A673 (cell line): ENCODE results near the gene TNFAIP1. TPM values are rescaled to one million over a fixed set of nuclear protein-coding genes. Genes with fewer than 3 reads are reported as not detected.

Experiments
- BruUV-seq: library from RNA; stranded (reverse); fragments of 400-500 nt; replicated peaks from 2 replicates; lab custom pipeline; 2021; lab: Mats Ljungman, UMichigan
- CTCF ChIA-PET: fragments of 300-600 bp; sonication (Branson Sonifier 250); formaldehyde crosslinking; loops from one replicate; lab custom pipeline; 2022; ENCODE audit warnings: antibody characterized with exemption; lab: Charles Lee
- POLR2A ChIA-PET: fragments of 300-600 bp; sonication (Branson Sonifier 250); formaldehyde crosslinking; loops from one replicate; lab custom pipeline; 2022; ENCODE audit warnings: antibody characterized with exemption; ENCODE audit not compliant: low non-redundant PET; lab: Charles Lee
- DNase-seq: peaks from one replicate; pipeline ENCODE4 v3.0.0-alpha.2; 2015; ENCODE audit warnings: low spot score
- H3K27ac ChIP-seq: fragments of 200-600 bp; sonication (generic); 2 replicates; pipeline ENCODE4 v1.5.1; 2016; ENCODE audit warnings: mixed run types, low read depth, mild to moderate bottlenecking, mixed read lengths, antibody characterized with exemption, low read length; ENCODE audit not compliant: poor library complexity, severe bottlenecking
- H3K27me3 ChIP-seq: fragments of 200-600 bp; sonication (generic); replicated peaks from 2 replicates; pipeline ENCODE4 v1.6.1; 2017; ENCODE audit warnings: mixed run types, low read depth, mild to moderate bottlenecking, mixed read lengths, antibody characterized with exemption, low read length; ENCODE audit not compliant: insufficient read depth, poor library complexity
- H3K36me3 ChIP-seq: fragments of 200-600 bp; sonication (generic); 2 replicates; pipeline ENCODE4 v1.6.1; 2016; ENCODE audit warnings: mixed run types, mild to moderate bottlenecking, mixed read lengths, antibody characterized with exemption, low read length; ENCODE audit not compliant: insufficient read depth, poor library complexity, severe bottlenecking
- H3K4me1 ChIP-seq: fragments of 200-600 bp; sonication (generic); 2 replicates; pipeline ENCODE4 v1.6.1; 2017; ENCODE audit warnings: mixed run types, mild to moderate bottlenecking, mixed read lengths, antibody characterized with exemption, low read length; ENCODE audit not compliant: insufficient read depth, poor library complexity, severe bottlenecking
- H3K4me3 ChIP-seq: fragments of 200-600 bp; sonication (generic); 2 replicates; pipeline ENCODE4 v1.5.1; 2016; ENCODE audit warnings: low read depth, mixed run types, mild to moderate bottlenecking, mixed read lengths, low read length; ENCODE audit not compliant: poor library complexity, severe bottlenecking
- H3K9me3 ChIP-seq: fragments of 200-600 bp; sonication (generic); 2 replicates; pipeline ENCODE4 v1.6.1; 2016; ENCODE audit warnings: mixed run types, low read depth, mild to moderate bottlenecking, mixed read lengths, antibody characterized with exemption, low read length; ENCODE audit not compliant: poor library complexity, severe bottlenecking
- EZH2 ChIP-seq: fragments of 200-600 bp; sonication (generic); IDR thresholded peaks from 2 replicates; pipeline ENCODE4 v1.6.1; 2017; ENCODE audit warnings: borderline replicate concordance, low read depth, mild to moderate bottlenecking, mixed read lengths, antibody characterized with exemption, low read length; ENCODE audit not compliant: poor library complexity, severe bottlenecking
- intact Hi-C: fragments of 100-400 bp; cut with micrococcal nuclease; formaldehyde crosslinking; loops from one replicate; pipeline ENCODE4 v1.10.0; 2022; ENCODE audit not compliant: unreplicated experiment
- total RNA-seq: library from RNA; stranded (reverse); gene quantifications from 2 replicates; pipeline ENCODE4 v1.2.3, GENCODE V29; 2021
- TF ChIP-seq, protein P1 (sequence below): fragments of 300-800, 200-600 bp; sonication (generic); conservative IDR thresholded peaks from 2 replicates; pipeline ENCODE4 v1.5.1; 2017; ENCODE audit warnings: low read depth, mild to moderate bottlenecking, antibody characterized with exemption, low read length, moderate library complexity, mixed read lengths

TNFAIP1 gene
- total RNA-seq, 1 experiment from 2014 or later, result 27.5 TPM

- intact Hi-C loops, result no loop called here
- TF ChIP-seq EZH2, result no peak
- TF ChIP-seq, protein P1, sequence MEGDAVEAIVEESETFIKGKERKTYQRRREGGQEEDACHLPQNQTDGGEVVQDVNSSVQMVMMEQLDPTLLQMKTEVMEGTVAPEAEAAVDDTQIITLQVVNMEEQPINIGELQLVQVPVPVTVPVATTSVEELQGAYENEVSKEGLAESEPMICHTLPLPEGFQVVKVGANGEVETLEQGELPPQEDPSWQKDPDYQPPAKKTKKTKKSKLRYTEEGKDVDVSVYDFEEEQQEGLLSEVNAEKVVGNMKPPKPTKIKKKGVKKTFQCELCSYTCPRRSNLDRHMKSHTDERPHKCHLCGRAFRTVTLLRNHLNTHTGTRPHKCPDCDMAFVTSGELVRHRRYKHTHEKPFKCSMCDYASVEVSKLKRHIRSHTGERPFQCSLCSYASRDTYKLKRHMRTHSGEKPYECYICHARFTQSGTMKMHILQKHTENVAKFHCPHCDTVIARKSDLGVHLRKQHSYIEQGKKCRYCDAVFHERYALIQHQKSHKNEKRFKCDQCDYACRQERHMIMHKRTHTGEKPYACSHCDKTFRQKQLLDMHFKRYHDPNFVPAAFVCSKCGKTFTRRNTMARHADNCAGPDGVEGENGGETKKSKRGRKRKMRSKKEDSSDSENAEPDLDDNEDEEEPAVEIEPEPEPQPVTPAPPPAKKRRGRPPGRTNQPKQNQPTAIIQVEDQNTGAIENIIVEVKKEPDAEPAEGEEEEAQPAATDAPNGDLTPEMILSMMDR, result no peak
- Histone ChIP-seq H3K27ac (no peak overlapping the region), H3K4me3 (no peak overlapping the region), H3K27me3 (no peaks in the 10 kb centered on the region), H3K9me3 (no peaks in the 10 kb centered on the region), H3K36me3 (peaks cover 76% of the 10 kb centered on the region), H3K4me1 (no peaks in the 10 kb centered on the region)
- POLR2A ChIA-PET, result interaction anchor here (0.6 to 1.0 kb wide), 2 partner anchors 10 to 23 kb away, joined by 3 read pairs; partner anchors contain the start of gene IFT20
- no peak for DNase-seq
- no TSS peak for BruUV-seq
- CTCF ChIA-PET, result no interaction called here
Measured at GRCh38 chr17:28345419-28346198, 10.0 kb downstream of the TNFAIP1 start.

DNA sequence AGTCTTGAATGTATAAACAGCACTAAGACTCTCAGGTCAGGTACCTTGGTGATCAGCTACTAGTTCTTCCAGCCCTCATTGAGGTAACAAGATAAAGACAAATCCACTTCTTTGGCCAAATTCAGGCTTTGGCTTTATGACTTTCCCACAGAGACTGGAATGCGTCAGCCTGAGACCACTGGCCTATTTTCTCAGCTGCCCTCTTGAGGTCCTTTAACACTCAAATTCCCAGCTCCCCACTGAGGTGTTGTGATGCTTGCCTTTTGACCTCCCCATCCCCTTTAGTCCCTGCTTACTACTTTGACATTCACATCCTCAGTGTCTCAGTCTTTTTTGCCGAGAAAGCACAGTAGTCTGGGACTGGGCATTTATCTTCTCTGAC, 10.6 kb downstream of the TNFAIP1 start:
- Histone ChIP-seq H3K27ac (no peak overlapping the region), H3K9me3 (no peaks in the 10 kb centered on the region), H3K4me3 (no peak overlapping the region), H3K27me3 (no peaks in the 10 kb centered on the region), H3K36me3 (peaks cover 80% of the 10 kb centered on the region), H3K4me1 (no peaks in the 10 kb centered on the region)
- ChIA-PET POLR2A (interaction anchor here (1.0 kb wide), 1 partner anchor 11 kb away, joined by 3 read pairs; the partner anchor contains the start of gene IFT20), CTCF (no interaction called here)
- TSS peak; percentile 6 for BruUV-seq
- DNase-seq, result no peak
- TF ChIP-seq EZH2, result no peak
- TF ChIP-seq, protein P1, result no peak
- intact Hi-C loops, result no loop called here

- no peaks in the 10 kb centered on the region for H3K27me3 ChIP-seq
- intact Hi-C loops, result no loop called here
- no peaks in the 10 kb centered on the region for H3K4me1 ChIP-seq
- H3K36me3 ChIP-seq, result peaks cover 80% of the 10 kb centered on the region
- no peaks in the 10 kb centered on the region for H3K9me3 ChIP-seq
- H3K4me3 ChIP-seq, result no peak overlapping the region
- POLR2A ChIA-PET, result no interaction called here
- TF ChIP-seq EZH2, result no peak
- TF ChIP-seq, protein P1, result no peak
- CTCF ChIA-PET, result no interaction called here
- no peak overlapping the region for H3K27ac ChIP-seq
- no TSS peak for BruUV-seq
- DNase-seq, result no peak
Measured at GRCh38 chr17:28346746-28347246, 11.2 kb downstream of the TNFAIP1 start.
